NOMO-1 treated with DMSO at 0.1 percent for 48 hours (cell line): ENCODE results near the gene SEC24C.
"Not testable (repeated sequence)": the region's sequence is repeated elsewhere in the genome, so short reads cannot be mapped to it uniquely, and the experiment has no call there.

Experiments used
- DNase-seq: peaks from one replicate; lab custom pipeline; 2025; ENCODE audit not compliant: unreplicated experiment; lab: John Stamatoyannopoulos, UW

Gene SEC24C

GRCh38 chr10:73743905-73744663 lies at the start of gene SEC24C:
SEC24C (plus strand) TSS chr10:73744372; CDS start chr10:73746833, 2,461 bp downstream.
- DNase-seq: peak; percentile 95

- not testable (repeated sequence) for DNase-seq
Observed at GRCh38 chr10:73695302-73695701, 48.9 kb upstream of the SEC24C start.

- DNase-seq: not testable (repeated sequence)
Observed at GRCh38 chr10:73697675-73698159, 46.5 kb upstream of the SEC24C start, which contains the start of gene AGAP5. AGAP5 (minus strand) TSS chr10:73698109; CDS start chr10:73697755, 354 bp downstream.

- DNase-seq: not testable (repeated sequence)
Observed at GRCh38 chr10:73698819-73699218, 45.4 kb upstream of the SEC24C start.

- not testable (repeated sequence) for DNase-seq
Observed at GRCh38 chr10:73703924-73704323, 40.2 kb upstream of the SEC24C start.

GRCh38 chr10:73705506-73706072 lies 38.6 kb upstream of the SEC24C start:
- not testable (repeated sequence) for DNase-seq

GRCh38 chr10:73706488-73706887 lies 37.7 kb upstream of the SEC24C start:
- DNase-seq: not testable (repeated sequence)

- DNase-seq: not testable (repeated sequence)
Observed at GRCh38 chr10:73707628-73708027, 36.5 kb upstream of the SEC24C start.

GRCh38 chr10:73708122-73708521 lies 36.0 kb upstream of the SEC24C start:
- not testable (repeated sequence) for DNase-seq

GRCh38 chr10:73711683-73712082 lies 32.5 kb upstream of the SEC24C start:
- not testable (repeated sequence) for DNase-seq

GRCh38 chr10:73713912-73714311 lies 30.3 kb upstream of the SEC24C start:
- DNase-seq: not testable (repeated sequence)

- DNase-seq: not testable (repeated sequence)
Observed at GRCh38 chr10:73714483-73714882, 29.7 kb upstream of the SEC24C start.

GRCh38 chr10:73715179-73716156 lies 28.7 kb upstream of the SEC24C start:
- DNase-seq: not testable (repeated sequence)

- DNase-seq: no peak
Observed at GRCh38 chr10:73716251-73716650, 27.9 kb upstream of the SEC24C start.

GRCh38 chr10:73717556-73717955 lies 26.6 kb upstream of the SEC24C start:
- DNase-seq: peak; percentile 93

GRCh38 chr10:73720561-73720960 lies 23.6 kb upstream of the SEC24C start:
- peak; percentile 49 for DNase-seq

- no peak for DNase-seq
Observed at GRCh38 chr10:73723516-73723915, 20.7 kb upstream of the SEC24C start.

- peak; percentile 47 for DNase-seq
Observed at GRCh38 chr10:73729781-73730152, 14.4 kb upstream of the SEC24C start.

- peak; percentile 89 for DNase-seq
Observed at GRCh38 chr10:73730153-73730906, 13.8 kb upstream of the SEC24C start.
